Measurements from ENCODE around the gene ARFRP1.

GRCh38 chr20:63648895-63649589, 58.7 kb downstream of the ARFRP1 start:
- TF ChIP-seq CTCF (conservative IDR thresholded peaks at IDR 0.05; ENCODE audit: low read length), result no peak
- no peak for TF ChIP-seq EZH2phosphoT487 (IDR thresholded peaks at IDR 0.05; ENCODE audit: borderline replicate concordance, low read depth, low read length)
